C4-2B (cell line): ENCODE results near the gene TET3.

Source experiments
- ZFX ChIP-seq: fragments of 450-650 bp; IDR thresholded peaks from 2 replicates; pipeline ENCODE4 v1.6.1; 2017
- TF ChIP-seq, protein P1 (sequence below): fragments of 450-650 bp; conservative IDR thresholded peaks from 2 replicates; pipeline ENCODE4 v1.5.1; 2017; ENCODE audit warnings: mild to moderate bottlenecking

DNA sequence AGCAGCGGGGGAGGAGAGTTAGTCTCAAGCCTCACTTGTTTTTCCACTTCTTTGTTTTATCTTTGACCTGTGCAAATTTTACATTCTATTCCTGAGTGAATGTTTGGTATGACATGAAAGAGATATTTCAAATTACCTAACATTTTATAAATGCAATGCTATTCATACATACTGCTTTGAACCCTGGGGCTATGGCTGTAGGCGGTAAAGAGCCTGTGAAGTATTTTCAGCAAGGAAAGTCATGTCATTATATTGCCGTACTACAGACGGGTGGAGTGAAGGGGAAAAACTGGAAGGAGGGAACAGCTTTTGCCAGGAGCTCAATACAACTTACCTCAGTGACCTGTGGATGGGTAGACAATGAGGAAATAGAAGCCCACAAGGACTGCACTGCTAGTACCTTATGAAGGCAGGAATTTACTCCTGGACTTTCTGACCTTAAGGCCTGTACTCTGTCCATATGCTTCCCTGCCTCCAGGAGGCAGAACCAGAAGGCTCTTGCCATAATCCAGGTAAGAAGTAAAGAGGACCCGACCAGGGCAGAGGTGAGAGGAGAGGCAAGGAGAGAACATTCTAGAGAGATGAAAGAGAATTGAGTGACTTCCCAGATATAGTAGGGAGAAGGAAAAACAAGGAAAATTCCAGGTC lies 28.4 kb upstream of the TET3 start:
- TF ChIP-seq, protein P1, sequence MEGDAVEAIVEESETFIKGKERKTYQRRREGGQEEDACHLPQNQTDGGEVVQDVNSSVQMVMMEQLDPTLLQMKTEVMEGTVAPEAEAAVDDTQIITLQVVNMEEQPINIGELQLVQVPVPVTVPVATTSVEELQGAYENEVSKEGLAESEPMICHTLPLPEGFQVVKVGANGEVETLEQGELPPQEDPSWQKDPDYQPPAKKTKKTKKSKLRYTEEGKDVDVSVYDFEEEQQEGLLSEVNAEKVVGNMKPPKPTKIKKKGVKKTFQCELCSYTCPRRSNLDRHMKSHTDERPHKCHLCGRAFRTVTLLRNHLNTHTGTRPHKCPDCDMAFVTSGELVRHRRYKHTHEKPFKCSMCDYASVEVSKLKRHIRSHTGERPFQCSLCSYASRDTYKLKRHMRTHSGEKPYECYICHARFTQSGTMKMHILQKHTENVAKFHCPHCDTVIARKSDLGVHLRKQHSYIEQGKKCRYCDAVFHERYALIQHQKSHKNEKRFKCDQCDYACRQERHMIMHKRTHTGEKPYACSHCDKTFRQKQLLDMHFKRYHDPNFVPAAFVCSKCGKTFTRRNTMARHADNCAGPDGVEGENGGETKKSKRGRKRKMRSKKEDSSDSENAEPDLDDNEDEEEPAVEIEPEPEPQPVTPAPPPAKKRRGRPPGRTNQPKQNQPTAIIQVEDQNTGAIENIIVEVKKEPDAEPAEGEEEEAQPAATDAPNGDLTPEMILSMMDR, result no peak
- TF ChIP-seq ZFX, result no peak
